Gastrocnemius medialis (tissue), 4 donors: ENCODE data around the gene FAM53A.

Source experiments
- CTCF ChIP-seq, 5 experiments: fragments of 450-650 bp in 3 of 5; fragments of 200-600 bp in 2 of 5; sonication (generic) in 2 of 5; IDR thresholded peaks in 4 of 5; conservative IDR thresholded peaks in 1 of 5; 1 replicate in 4 of 5; 2 replicates in 1 of 5; pipeline ENCODE4 v1.5.1; 2016 to 2019; ENCODE audit warnings: antibody characterized with exemption in 5 of 5, mild to moderate bottlenecking in 3 of 5, moderate library complexity in 3 of 5
- POLR2A ChIP-seq, 2 donors: fragments of 450-650 bp; IDR thresholded peaks; one replicate each; pipeline ENCODE4 v1.6.1; 2017; ENCODE audit warnings: antibody characterized with exemption in 2 of 2, mild to moderate bottlenecking in 2 of 2, moderate library complexity in 2 of 2

- no peak for TF ChIP-seq CTCF (IDR thresholded peaks at IDR 0.05 in 4 of 5, conservative IDR thresholded peaks at IDR 0.05 in 1 of 5)
- no peak for TF ChIP-seq POLR2A (IDR thresholded peaks at IDR 0.05)
These were observed 29.7 kb downstream of the FAM53A start for GRCh38 chr4:1654216-1654955.
